GM21423 (cell line): Measurements from ENCODE around the gene PRR14L.
"Not testable (repeated sequence)": the region's sequence is repeated elsewhere in the genome, so short reads cannot be mapped to it uniquely, and the experiment has no call there.

Experiments used
- ATAC-seq: cut with Tn5 transposase; IDR thresholded peaks from one replicate; pipeline ENCODE4 v1.9.1; 2021; ENCODE audit warnings: mild to moderate bottlenecking, moderate library complexity; ENCODE audit not compliant: unreplicated experiment

The PRR14L gene

DNA sequence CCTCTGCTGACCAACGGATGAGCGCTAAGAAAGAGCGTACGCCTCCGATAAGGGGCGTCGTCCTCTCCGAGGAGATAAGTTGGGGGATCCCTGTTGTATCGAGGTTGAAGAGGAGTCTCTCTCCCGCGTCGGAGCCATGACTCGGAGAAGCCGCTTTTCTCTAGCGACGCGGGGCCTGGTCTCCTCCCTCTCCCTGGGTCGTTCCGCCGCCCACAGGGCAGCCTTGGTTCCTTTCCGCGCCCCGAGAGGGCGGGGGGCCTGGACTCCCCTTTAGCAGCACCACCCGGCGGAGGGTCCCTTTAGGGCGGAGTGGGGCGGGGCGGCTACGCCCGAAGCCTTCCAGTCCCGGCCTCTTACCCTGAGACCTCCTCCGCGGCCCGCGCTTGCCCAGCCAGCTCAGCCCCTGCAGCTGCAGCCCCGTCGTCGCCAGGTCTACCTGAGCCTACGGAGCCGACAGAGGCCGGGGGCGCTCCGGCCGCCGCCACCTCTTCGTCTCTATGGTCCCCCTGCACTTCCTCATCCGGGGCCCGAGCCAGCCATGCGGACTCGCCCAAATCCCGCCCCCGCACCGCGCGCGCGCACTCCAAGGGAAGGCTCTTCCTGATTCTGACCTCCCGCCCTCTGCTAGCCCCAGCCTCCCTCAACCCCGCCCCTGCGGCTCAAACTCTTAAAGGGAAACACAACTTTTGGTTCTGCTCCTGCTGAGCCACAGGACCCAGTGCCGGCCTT lies at the start of gene PRR14L:
Gene PRR14L, minus strand, starts transcription at position 497 of the 729 bp plus-strand sequence. CDS start 11,272 bp downstream, outside the sequence.
- peak; percentile 55 for ATAC-seq

DNA sequence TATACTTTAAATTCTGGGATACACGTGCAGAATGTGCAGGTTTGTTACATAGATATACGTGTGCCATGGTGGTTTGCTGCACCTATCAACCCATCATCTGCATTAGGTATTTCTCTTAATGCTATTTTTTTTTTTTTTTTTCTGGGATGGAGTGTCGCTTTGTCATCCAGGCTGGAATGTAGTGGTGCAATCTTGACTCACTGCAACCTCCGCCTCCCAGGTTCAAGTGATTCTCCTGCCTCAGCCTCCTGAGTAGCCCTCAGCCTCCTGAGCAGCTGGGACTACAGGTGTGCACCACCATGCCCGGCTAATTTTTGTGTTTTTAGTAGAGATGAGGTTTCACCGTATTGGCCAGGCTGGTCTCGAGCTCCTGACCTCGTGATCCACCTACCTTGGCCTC lies 49.4 kb upstream of the PRR14L start:
- ATAC-seq, result not testable (repeated sequence)

DNA sequence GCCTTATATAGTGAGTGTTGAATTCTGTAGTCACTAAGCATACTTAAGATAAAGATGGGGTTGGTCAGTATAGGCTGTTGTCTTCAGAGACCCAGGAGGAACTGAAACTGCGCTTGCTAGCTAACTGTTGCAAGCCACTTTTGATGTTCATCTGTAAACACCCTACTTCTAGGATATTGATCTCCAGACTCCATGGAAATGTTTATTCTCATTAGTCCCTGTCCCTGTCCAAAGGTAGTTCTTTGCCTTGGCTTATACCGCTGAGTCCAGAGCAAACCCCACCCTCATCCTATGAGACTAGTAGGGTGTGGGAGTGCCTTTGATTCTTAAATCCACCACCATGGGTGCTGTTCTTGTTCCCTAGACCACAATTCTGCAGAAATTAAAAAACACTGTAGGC lies 40.3 kb upstream of the PRR14L start:
- ATAC-seq, result peak; percentile 54

DNA sequence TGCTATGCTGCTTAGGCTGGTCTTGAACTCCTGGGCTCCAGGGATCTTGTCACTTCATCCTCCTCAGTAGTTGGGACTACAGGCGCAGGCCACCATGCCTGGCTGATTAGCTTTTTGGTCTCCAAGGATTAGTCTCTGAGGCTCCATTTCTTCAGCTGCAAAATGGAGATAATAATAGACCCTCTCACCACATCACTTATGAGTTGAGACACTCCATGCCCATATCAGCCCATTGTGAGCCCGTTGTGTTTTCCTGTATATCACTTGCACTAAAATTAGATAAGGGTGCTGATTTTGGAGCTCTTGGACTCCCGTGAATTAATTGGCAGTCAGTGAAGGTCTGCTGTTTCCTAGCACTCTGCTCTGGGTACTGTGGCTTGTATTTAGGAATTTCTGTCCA lies 39.9 kb upstream of the PRR14L start:
- ATAC-seq, result no peak

DNA sequence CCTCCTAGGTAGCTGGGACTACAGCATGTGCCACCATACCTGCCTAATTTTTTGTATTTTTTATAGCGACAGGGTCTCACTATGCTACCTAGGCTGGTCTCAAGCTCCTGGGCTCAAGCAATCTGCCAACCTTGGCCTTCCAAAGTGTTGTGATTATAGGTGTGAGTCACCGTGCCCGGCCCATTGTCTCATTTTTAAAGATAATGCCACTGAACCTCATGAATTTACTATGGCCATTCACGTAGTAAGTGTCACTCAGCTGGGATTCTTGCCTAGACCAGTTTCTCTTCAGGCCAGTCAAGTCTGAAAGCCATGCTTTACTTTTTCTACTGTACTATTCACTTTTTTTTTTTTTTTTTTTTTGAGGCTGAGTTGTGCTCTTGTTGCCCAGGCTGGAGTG lies 26.3 kb upstream of the PRR14L start:
- ATAC-seq, result no peak

DNA sequence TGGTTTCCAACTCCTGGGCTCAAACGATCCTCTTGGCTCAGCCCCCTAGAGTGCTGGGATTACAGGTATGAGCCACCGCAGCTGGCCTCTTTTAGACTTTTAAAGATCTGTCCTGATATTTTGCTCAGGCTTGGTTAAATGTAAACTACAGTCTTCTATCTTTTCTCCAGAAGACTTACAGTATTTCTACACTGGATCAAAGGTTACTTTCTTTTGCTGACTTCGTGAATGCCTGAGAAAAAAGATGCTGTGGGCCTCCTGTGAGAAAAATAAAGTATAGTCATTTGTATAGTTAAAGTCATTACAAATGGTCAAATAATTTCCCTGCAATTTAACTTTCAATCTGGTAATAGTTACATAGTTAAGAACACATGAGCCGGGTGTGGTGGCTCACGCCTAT lies 23.5 kb upstream of the PRR14L start:
- ATAC-seq, result no peak

DNA sequence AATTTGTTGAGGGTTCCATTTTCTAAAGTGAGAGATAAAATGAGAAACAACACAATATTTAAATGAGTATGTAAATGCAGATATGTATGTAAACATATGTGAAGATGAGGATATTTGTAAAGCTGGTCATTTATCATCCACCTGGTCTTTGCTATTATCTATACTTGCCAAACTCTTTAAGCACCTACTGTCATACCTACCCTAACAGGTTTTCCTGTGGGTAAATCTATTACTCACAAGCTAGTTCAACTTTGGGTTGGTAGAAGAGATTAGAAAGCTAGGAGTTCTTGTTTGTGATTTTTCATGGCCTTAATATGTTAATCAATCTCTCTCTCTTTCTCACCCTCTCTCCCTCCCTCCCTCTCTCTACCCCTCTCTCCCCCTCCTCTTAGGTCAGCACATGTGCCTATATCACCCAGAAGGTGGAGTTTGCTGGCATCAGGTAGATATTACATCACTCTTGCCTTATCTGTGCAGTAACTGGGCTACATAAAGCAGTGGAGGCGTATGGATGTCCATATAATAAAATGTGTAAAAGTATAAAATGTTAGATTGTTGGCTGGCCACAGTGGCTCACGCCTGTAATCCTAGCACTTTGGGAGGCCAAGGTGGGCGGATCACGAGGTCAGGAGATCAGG lies 18.6 kb upstream of the PRR14L start:
- no peak for ATAC-seq

DNA sequence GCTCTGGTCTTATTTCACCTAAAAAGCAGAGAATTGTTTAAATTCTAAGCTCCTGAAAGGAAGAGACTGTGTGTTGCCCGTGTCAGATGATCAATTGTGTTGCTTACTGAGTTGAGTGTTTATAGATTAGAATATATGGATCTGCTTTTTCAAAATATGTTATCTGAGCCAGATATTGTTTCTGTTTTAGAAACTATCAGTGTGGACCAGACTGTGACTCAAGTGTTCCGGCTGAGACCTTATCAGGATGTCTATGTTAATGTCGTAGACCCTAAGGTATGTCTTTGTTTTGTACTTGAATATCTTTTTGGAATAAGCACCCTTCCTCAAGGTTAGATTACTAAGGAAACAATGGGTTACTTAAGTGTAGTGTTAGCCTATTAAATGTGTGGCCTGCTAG lies 14.9 kb upstream of the PRR14L start:
- ATAC-seq, result no peak

DNA sequence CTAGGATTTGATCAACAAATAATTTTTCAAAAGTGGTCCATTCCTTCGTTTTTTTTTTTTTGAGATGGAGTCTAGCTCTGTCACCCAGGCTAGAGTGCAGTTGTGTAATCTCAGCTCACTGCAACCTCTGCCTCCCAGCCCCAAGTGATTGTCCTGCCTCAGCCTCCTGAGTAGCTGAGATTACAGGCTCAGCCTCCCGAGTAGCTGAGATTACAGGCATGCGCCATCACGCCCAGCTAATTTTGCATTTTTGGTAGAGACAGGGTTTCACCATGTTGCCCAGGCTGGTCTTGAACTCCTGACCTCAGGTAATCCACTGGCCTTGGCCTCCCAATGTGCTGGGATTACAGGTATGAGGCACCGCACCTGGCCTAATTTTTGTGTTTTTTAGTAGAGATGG lies 8.9 kb upstream of the PRR14L start:
- ATAC-seq, result not testable (repeated sequence)

DNA sequence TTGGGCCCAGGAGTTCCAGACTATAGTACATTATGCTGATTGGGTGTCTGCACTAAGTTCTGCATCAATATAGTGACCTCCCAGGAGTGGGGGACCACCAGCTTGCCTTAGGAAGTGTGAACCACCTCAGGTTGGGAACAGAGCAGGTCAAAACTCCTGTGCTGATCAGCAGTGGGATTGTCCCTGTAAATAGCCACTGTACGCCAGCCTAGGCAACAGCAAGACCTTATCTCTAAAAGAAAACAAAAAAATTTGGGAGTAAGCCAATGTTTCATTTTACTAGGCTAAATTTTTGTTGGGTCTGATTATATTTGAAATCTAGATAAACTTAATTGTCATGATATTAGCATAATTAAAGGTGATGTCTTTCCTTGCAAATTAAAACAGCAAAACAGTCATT lies 7.3 kb upstream of the PRR14L start:
- ATAC-seq, result no peak

DNA sequence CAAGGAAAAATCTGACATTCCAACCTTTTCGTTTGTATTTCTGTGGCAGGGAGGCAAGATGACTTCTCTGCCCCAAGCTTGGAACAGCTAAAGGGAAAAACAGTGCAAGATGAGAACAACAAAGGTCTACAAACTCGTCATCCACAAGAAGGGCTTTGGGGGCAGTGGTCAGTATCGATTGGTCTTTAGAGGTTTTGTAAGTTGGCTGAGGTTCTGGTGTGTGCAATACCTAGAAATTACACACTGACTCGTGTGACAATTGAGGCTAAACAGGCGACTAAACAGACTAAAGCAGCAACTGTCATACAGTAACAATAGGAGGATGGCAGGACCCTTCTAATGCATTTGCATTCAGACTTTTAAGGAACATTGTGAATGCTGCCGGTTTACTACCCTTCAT lies 4.9 kb upstream of the PRR14L start:
- ATAC-seq, result no peak

DNA sequence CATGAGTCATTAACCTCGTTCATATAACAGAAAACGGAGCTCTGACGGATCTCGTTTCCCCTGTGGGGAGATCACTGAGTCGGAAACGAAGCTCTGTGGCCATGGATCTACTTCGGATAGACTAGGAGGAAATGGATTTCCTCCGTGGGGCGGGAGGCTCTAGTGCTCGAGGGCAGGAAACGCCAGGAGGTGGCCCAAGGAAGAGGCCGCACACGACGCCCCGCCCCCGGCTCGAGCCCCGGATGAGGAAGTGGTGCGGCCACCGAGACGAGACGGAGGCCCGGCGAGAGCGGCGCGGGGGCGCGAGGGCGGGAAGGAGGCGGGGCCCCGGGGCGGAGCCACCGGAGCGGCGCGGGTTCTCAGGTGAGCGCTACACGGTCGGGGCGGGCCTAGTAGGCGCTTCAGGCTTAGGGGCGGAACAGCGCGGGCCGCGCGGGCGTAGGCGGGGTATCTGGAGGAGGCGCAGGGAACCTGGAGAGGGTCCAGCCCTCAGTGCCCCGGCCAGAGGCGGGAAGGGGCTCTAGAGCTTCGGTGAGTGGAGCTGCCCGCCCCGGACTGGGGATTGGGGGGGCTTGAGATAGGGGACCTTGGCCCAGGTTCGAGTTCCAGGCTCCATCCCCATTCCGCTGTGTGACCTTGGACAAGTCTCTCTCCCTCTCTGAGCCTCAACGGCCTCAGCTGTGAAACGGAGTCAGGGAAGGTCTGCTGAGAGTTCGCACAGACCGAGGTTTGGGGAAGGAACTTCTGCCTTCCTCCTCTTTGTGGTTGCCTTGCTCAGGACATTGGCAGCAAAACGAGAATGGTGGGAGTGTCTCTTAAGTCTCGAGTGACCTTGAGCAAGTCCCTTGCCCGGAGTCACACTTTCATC lies 3.9 kb upstream of the PRR14L start, which contains the start of gene DEPDC5:
Gene DEPDC5, plus strand, starts transcription at position 386 of the 868 bp plus-strand sequence. CDS start 903 bp downstream, outside the sequence.
- peak; percentile 63 for ATAC-seq

DNA sequence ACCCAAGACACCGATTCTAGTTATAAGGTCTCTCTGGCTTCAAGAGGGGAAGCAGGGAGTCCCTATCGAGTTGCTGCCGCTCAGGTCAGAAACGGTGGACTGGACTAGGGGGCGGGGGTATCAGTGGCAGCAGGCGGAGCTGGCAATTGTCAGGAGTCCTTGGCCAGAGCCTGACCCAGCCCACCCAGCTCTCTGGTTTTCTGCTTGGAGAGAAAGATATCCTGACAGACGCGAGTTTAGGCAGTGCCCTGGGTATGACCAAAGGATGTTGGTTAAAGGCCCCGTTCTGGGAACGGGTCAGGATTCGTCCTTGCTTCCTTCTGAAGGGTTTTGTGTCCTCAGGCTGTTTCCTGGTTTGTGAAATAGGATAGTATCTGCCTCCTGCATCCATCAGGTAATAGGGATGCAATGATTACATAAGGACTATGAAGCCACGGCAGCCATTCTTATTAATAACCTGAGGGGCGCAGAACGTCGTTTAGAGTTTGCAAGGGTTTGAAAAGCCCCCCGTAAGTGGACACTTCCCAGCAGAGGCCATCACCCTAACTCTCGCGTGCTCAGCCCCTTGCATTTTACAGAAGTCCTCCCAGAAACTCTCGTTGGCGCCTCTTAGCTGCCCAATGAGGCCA lies 3.2 kb upstream of the PRR14L start:
- peak; percentile 11 for ATAC-seq

DNA sequence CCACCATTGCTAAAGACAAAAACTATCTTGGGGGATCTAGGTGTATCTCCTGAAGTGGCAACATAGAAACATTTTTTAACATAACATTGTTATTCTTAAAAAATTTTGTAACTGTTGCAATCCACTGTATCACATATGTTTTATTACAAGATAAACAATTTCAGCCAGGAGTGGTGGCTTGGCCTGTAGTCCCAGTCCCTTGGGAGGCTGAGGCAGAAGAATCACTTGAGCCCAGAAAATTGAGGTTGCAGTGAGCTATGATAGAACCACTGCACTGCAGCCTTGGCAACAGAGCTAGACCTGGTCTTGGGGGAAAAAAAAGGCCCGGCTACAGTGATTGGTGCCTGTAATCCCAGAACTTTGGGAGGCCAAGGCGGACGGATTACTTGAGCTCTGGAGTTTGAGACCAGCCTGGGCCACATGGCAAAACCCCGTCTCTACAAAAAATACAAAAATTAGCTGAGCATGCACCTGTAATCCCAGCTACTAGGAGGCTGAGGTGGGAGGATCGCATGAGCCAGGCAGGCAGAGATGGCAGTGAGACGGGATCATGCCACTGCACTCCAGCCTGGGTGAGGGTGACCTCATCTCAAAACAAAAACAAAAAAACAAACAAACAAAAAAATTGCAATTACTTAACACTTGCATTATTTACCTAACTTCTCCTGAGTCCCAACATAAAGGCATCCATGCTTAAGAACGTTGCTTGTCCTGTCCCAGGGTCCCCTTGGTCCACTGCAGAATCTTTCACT lies 2.3 kb upstream of the PRR14L start:
- no peak for ATAC-seq

DNA sequence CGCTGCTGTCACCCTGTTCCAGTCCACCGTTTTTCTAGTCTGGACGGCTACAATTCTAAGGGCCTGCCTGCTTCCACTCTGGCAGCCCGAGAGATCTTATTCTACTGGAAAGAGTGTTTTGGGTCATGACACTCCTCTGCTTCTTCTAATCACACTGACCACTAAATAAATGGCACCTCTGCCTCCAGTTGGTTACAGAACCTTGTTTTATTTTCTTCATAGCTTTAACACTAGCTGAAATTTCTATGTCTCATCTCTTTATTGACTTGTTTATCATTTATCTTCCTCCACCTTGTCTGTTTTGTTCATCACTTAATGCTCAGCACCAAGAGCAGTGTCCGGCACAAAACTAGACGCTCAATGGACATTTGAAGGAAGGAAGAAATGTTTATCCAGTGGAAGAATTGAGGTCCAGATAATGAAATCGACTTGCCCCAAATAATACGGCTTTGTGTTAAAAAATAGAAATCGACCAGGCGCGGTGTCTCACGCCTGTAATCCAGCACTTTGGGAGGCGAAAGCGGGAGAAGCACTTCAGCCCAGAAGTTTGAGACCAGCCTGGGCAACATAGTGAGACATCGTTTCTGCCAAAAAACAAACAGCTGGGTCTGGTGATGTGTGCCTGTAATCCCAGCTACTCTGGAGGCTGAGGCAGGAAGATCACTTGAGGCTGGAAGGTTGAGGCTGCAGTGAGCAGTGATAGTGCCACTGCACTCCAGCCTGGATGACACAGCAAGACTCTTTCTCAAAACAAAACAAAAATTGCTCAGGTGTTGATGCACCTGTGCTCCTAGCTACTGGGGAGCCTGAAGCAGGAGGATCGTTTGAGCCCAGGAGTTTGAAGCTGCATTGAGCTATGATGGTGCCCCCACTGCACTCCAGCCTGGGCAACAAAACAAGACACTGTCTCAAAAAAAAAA lies 693 bp upstream of the PRR14L start:
- no peak for ATAC-seq

DNA sequence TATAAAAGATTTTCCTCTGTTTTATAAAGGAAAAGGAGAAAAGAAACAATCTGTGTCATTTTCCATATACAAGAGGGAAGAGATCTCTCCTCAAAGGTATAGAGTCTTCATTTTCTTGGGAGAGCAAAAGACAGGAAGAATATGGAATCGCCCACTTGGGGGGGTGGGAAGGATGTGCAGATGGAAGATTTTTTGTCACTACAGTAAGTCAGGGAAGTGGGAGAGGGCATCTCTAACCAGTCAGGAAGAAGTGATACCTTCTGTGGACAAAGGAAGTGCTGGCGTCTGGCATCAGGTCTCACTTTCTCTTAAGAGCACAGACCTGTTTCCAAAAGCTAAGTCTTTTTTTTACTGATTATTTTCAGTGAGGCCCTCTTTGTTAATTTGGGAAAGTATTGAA lies 1.4 kb downstream of the PRR14L start:
- no peak for ATAC-seq

DNA sequence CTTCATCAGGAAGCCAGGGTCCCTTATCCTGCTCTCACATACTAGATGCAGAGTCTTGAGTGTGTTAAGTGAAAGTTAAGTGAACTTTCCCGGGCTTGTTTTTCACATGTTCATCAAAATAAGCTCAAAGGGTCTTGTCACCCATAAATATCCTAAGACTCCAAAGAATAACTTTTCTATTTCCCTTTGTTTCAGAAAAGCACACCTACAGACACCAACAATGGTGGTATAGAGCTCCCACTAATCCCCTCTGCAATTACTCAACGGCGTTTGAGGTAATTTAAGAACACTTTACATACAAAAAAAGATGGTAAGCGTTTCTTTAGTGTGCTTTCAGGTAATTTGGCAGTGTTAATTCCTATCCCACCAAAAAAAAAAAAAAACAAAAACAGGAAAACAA lies 2.5 kb downstream of the PRR14L start:
- ATAC-seq, result no peak

DNA sequence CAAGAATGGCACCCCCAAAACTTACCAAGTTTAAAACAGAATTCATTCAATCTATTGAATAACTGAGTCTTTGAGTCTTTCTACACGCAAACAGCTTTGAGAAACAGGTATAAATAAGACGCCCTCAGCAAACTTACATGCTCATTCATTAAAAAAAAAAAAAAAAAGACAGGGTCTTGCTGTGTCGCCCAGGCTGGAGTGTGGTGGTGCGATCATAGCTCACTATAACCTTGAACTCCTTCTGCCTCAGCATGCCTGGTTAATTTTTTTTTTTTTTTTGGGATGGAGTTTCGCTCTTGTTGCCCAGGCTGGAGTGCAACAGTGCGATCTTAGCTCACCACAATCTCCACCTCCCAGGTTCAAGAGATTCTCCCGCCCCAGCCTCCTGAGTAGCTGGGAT lies 6.1 kb downstream of the PRR14L start:
- ATAC-seq, result no peak

DNA sequence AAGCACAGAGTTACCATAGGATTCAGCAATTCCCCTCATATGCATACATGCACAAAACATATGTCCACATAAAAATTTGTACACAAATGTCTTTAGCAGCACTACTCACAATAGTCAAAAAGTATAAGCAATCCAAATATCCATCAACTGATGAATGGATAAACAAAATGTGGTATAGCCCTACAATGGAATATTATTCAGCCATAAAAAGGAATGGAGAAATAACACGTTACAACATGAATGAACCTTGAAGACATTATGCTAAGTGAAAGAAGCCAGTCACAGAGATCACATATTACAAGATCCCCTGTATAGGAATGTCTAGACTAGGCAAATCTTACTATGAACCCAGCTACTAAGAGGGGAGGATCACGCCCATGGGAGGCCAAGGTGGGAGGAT lies 7.2 kb downstream of the PRR14L start:
- no peak for ATAC-seq
